Stromal cell of bone marrow (primary cell): ENCODE measurements around the gene ARID2.

Source experiments
- DNase-seq: peaks from one replicate; pipeline ENCODE4 v3.0.0-alpha.2; 2012; ENCODE audit warnings: low read depth

The ARID2 gene

GRCh38 chr12:45944771-45945170 is 215.3 kb downstream of the ARID2 start:
- DNase-seq, result peak; percentile 1

- DNase-seq, result no peak
Observed at GRCh38 chr12:45946435-45946834, 216.9 kb downstream of the ARID2 start.

- DNase-seq, result no peak
Observed at GRCh38 chr12:45948546-45948945, 219.0 kb downstream of the ARID2 start.
